B cell (primary cell): ENCODE results near the gene JMJD1C.

Source experiments
- EZH2 ChIP-seq: IDR thresholded peaks from 2 replicates; pipeline ENCODE4 v1.6.1; 2012; ENCODE audit warnings: borderline replicate concordance, low read depth, mild to moderate bottlenecking, moderate library complexity, low read length; ENCODE audit not compliant: insufficient read depth, poor library complexity, severe bottlenecking
- TF ChIP-seq, protein P1 (sequence below): fragments of 200-600 bp; IDR thresholded peaks from one replicate; pipeline ENCODE4 v1.8.0; 2022; ENCODE audit warnings: antibody characterized with exemption, mild to moderate bottlenecking

DNA sequence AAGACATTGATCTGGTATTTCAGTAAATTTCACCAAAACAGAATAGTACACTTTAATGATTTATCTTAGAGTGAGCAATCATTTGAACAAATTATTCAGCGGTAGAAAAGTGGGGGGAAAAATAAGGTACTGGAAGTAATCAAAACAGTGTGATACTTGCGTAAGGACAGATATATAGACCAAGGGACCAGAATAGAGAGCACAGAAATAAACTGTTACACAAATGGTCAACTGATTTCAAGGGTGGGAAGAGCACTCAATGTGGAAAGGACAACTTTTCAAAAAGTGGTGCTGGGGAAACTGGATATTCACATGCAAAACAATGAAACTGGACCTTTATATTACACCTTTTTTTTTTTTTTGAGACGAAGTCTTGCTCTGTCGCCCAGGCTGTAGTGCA, 212.7 kb downstream of the JMJD1C start:
- no peak for TF ChIP-seq EZH2
- TF ChIP-seq, protein P1, sequence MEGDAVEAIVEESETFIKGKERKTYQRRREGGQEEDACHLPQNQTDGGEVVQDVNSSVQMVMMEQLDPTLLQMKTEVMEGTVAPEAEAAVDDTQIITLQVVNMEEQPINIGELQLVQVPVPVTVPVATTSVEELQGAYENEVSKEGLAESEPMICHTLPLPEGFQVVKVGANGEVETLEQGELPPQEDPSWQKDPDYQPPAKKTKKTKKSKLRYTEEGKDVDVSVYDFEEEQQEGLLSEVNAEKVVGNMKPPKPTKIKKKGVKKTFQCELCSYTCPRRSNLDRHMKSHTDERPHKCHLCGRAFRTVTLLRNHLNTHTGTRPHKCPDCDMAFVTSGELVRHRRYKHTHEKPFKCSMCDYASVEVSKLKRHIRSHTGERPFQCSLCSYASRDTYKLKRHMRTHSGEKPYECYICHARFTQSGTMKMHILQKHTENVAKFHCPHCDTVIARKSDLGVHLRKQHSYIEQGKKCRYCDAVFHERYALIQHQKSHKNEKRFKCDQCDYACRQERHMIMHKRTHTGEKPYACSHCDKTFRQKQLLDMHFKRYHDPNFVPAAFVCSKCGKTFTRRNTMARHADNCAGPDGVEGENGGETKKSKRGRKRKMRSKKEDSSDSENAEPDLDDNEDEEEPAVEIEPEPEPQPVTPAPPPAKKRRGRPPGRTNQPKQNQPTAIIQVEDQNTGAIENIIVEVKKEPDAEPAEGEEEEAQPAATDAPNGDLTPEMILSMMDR = no peak
